GM19455 (cell line): ENCODE data around the gene PSMB10.
"Not testable (repeated sequence)": the region's sequence is repeated elsewhere in the genome, so short reads cannot be mapped to it uniquely, and the experiment has no call there.

Experiments
- ATAC-seq: cut with Tn5 transposase; IDR thresholded peaks from one replicate; pipeline ENCODE4 v1.9.1; 2021; ENCODE audit not compliant: unreplicated experiment

PSMB10 gene

DNA sequence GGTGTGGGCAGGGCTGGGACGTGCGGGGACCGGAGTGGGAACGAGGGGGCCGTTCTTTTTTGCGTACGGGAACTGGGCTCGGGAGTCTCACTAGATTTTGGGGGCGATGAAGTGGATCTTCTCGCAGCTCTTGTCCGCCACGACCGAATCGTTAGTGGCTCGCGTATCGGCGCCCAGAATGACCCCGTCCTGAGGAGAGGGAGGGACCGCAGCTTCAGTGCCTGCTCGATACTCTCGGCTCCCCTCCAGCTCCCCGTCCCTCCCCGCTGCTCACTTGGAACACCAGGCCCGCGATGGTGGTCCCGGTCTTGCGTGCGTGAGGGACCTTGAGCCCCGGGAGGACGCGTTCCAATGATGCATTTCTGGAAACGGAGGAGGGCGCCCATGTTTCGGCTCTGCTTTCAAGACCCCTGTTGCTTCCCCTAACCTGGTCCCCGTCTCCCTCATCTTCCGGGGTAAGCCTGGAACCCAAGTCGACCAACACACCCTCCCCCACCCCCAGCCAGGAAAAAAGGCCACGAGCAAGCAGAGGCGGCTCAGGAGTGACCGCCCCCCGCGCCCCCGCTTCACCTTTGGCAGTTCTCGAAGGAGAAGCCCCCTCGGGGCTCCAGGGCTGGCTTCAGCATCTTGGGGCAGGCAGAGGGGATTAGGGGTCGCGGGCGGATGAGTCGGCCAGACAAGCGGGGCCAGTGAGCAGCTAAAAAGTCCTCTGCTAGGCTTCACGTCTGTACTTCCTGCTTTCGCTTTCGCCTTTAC is at the start of gene PSMB10:
Gene PSMB10, minus strand, starts transcription at position 727 of the 756 bp plus-strand sequence. Its CDS starts 101 bp downstream, at position 626.
- peak; percentile 4 for ATAC-seq

DNA sequence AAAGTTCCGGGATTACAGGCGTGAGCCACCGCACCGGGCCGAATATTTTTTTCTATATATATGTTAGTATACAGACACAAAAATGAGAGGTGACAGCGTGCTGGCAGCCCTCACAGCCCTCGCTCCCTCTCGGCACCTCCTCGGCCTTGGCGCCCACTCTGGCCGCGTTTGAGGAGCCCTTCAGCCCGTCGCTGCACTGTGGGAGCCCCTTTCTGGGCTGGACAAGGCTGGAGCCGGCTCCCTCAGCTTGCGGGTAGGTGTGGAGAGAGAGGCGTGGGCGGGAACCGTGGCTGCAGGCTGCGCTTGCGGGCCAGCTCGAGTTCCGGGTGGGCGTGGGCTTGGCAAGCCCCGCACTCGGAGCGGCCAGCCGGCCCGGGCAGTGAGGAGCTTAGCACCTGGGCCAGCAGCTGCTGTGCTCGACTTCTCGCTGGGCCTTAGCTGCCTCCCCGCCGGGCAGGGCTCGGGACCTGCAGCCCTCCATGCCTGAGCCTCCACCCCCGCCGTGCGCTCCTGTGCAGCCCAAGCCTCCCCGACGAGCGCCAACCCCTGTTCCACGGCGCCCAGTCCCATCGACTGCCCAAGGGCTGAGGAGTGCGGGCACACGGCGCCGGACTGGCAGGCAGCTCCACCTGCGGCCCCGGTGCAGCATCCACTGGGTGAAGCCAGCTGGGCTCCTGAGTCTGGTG is 45.5 kb upstream of the PSMB10 start:
- no peak for ATAC-seq

DNA sequence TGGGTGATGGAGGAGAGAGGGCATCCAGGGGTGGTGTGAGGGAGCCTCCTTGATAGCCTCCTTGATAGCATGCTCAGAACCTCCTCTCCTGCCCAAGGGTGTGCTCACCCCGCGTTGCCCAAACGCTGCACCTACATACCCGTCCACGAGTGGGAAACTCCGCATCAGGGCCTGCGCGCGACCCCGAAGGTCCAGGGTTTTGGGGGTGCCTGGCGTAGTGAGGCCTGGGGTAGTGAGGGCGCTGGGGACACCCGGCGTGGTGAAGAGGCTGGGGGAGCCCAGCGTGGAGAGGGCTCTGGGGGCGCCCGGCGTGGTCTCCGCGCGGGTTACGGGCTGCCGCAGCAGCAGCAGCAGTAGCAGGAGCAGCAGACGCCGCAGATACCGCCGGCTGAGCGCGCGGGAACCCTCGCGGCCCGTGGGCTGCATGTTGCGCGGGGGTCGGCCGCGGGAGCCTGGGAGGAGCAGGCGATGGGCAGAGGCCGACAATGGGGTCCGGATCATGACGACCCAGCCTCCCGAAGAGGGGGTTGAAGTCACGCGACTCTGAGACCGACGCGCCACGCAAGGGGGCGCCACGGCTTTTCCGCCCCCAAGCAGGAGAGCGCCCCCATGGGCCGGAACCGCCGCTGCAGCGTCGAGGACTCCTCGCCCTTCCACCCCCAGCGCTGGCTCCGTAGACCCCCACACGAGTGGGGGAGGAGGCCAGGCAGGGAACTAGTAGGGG is 43.5 kb upstream of the PSMB10 start, which contains the start of gene DPEP3:
Gene DPEP3, minus strand, starts transcription at position 545 of the 724 bp plus-strand sequence. Its CDS starts 119 bp downstream, at position 426.
- ATAC-seq, result no peak

DNA sequence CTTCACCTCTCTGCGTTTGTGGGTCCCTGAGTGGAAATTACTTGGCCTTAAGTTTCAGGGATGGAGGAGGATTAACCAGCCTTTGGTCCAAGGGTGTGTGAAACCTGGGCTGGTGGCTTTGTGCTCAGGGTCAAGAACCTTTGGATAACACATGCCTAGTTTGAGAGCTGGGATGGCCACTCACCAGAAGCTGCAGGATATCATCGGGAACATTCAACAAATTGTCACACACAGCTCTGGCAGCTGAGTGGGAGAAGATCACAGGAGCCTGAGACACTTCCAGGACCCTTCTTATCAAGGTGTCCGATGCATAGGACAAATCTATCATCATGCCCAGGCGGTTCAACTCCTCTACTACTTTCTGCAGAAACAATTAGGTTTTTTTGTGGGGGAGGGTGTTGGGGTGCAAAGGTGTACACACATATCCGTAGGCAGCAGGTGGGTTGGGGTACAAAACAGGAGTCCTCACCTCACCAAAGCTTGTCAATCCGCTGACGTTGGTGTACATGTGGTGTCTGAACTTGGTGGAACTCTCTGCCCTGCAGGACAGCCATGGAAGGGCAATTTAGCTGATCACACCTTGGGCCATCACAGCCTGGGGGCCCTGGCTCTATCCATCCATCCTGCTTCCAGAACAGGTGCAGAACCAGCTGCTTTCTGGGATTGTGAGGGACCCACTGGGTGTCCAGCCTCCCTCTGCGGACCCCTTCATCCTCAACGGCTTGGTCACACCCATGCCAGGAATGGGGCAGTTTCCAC is 41.0 kb upstream of the PSMB10 start:
- no peak for ATAC-seq

DNA sequence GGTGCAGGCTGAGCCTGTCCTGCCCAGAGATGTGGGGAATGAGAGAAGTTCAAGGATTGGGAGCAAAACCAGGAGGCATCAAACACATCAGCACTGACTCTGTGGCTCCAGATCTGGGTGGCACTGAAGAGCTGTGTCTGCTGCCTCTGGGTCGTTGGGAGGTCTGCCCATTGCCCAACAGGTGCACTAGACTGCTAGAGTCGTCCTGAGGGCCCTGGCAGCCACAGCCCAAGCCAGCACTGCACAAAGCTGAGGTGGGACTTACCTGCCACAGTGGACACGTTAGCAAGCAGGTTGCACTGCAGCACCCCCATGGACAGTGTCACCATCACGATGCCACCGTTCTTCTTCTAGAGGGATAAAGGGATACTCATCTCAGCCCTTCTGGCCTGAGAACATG is 40.4 kb upstream of the PSMB10 start:
- ATAC-seq, result no peak

DNA sequence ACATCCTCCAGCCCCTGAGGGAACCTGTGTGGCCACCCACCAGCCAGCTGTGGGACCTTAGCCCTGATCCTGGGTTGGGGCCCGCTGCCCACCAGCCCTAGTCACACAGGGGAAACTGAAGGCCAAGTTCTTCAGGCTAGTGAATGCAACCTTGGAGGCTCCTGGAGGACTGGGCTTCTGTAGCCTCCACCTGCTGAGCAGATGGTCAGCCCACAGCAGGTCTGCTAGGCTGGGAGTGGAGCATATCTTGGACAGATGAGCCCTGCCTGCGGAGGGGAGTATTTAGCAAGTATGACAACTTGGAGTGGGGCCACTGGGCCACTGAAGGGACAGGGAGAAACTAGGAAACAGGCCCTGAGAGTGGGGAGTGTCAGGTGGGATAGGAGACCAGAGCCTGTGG is 39.6 kb upstream of the PSMB10 start:
- ATAC-seq, result no peak

DNA sequence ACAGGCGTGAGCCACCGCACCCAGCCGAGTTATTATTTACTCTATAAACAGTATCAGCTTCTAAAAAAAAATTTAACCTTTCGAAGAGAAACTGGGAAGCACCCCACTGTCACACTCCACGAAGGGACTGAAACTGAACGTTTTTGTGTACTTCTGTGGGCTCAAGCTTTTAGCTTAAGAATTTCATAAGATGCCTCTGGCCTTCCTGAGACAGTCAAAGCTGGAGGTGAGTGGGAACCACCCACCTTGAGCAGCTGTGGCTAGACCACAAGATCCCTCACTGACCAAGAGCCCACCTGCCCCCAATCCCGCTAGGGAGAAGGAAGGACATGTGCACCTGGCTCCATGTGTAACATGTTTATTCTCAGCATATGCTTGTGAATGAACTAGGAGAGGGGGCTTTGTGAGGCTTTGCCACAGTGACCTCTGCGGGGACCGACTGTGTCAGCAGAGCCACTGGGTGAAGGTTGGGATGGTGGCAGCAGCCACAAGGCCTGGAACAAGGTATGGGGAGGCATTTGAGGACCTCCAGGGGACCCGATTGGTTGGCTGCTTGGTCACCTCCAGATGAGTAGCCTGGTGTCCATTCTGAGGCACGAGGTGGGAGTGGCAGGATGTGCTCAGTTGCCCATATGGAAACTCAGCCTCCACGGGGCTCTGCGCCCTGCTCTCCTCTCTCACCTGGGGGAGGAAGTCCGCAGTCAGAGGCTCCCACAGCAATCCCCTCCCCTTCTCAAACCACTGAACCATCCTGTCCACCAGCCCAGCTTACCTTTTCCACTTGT is 38.9 kb upstream of the PSMB10 start:
- ATAC-seq, result no peak

DNA sequence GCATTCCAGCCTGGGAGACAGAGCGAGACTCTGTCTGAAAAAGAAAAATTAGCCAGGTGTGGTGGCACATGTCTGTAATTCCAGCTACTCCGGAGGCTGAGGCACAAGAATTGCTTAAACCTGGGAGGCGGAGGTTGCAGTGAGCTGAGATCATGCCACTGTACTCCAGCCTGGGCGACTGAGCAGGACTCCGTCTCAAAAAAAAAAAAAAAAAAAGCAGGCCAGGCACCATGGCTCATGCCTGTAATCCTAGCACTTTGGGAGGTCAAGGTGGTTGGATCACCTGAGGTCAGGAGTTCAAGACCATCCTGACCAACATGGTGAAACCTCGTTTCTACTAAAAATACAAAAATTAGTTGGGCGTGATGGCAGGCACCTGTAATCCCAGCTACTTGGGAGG is 35.6 kb upstream of the PSMB10 start:
- not testable (repeated sequence) for ATAC-seq

DNA sequence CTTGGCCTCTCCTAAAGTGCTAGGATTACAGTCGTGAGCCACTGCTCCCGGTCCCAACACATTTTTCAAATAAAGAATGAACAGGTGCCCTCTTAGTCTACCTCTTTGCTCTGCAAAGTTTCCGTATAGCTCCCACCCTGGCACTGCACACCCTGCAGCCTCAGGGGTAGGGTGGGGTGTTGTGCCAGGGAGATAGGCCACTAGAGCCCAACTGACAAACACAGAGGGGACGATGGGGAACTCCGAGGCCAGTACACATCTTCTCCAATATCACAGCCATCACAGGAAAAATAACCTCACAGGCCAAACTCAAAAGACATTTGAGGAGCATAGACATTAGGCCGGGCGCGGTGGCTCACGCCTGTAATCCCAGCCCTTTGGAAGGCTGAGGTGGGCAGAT is 34.5 kb upstream of the PSMB10 start:
- no peak for ATAC-seq

DNA sequence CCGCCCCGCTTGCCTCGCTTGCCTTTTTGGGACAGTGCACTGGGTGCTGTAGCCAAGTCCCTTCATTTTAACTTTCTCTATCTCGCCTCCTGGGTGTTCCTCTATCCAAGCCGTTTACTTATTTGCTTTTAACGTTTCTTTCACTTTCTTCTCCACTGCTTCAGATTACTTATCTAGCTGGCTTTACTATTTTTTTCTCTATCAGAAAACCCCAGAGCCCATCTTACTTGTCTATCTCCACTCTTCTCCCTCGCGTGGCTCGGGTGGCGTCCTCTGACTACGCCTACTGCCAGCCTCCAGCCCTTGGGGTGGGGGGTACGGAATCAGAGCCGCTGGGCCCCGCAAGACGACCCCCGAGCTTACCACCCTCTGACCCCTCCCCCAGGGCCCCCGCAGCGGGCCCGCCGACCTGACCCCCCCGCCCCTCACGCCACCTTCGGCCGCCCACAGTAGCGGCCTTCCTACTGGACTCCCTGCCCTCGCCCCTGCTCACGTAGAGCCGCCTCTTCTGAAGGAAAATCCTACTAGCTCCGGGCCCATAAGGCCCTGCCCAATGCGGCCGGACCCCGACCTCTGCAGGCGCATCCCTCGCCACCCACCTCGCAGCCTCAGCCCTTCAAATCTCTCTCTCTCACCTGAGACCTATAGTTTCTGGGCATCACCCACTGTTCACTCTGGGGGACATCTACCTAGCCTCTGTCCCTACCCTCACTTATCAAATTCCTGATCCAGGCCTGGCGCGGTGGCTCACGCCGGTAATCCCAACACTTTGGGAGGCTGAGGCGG is 32.8 kb upstream of the PSMB10 start:
- no peak for ATAC-seq

DNA sequence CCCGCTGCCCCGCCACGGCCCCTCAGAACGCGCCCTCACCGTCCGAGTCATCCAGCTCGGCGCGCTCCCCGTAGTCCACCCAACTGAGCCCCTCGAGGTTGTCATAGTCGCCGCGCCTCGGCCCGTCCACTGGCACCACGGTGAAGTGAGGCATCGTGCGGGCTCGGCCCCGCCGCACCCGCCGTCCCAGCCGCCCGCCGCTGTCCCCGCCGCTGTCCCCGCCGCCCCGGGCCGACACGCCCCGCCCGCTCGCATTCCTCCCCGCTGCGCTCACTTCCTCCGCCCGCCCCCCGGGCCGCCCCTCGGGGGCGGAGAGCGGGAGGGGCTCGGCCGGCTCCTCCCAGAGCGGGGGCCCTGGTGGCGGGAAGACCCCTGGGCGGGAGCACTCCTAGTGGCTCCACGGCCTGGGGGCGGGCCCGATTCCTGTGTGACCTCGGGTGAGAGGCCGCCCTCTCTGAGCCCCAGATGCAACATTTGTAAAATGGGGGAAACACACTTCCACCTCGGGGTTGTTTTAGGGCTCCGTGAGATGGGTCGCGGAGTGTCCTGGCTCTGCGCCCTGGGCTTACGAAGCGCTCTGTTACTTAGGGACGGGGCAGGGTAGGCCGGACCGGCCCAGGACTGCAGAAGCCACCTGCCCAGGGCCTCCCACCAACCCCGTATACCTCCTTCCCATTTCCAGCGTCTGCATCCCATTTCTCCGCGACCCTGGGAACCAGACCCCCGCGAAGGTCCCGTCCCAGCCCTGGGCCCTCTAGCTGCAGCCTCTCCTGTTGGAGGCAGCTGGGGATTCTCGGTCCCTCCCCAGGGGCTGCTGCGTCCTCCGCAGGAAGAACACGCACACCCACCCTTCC is 32.0 kb upstream of the PSMB10 start, which contains the start of gene SLC12A4:
Gene SLC12A4, minus strand, starts transcription at position 238 of the 854 bp plus-strand sequence. Its CDS starts 84 bp downstream, at position 154.
- ATAC-seq, result peak; percentile 74

DNA sequence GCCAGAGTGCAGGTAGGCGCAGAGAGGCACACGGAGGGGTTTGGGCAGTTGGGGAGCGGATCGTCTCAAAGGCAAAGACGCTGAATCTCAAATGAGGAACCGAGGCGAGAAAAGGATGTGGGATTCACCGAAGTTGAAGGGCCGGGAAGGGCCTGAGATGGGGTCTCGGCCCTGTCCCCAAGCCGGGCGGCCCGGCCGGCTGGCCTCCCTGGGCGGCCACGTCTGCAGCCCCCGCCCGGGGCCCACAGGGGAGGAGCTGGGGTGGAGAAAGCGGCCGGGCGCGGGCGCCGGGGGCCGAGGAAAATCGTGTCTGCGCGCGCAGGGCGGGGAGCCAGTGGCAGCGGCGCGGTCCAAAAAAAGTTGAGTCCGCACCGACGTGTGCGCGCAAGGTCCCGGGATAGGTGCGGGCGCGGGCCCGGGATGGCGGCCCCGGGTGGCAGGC is 31.3 kb upstream of the PSMB10 start:
- peak; percentile 28 for ATAC-seq

DNA sequence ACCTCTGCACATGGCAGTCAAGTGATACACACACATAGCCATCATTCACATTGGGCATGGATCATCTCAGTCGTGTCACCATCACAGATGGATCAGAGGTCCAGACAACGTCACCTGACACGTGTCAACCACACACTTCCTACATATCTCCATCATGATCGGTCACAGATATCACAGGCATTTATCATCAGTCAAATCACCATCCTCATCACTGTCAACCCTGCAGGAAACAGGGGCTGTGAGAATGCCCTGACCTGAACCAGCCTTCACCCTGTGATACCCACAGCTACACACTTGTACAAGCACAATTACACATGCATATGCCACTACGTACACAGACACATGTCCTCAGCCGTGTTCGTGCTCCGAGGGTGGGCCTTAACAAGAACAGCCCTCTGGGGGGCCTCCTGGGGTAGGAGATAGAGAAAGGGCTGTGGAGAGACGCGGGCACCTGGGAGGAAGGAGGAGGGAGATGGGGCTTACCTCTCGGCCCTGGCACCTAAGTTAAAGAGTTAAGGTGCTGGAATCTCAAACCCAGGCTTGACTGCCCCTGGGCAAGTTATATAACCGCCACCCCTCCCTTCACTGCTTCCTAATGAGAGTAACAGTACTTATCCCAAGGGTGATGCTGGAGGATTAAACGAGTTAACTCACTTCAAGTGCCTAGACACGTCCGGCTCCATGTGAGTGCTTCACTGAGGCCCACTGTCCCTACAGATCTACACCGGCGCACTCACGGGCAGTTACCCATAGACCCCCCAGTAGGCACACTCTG is 30.7 kb upstream of the PSMB10 start:
- no peak for ATAC-seq

DNA sequence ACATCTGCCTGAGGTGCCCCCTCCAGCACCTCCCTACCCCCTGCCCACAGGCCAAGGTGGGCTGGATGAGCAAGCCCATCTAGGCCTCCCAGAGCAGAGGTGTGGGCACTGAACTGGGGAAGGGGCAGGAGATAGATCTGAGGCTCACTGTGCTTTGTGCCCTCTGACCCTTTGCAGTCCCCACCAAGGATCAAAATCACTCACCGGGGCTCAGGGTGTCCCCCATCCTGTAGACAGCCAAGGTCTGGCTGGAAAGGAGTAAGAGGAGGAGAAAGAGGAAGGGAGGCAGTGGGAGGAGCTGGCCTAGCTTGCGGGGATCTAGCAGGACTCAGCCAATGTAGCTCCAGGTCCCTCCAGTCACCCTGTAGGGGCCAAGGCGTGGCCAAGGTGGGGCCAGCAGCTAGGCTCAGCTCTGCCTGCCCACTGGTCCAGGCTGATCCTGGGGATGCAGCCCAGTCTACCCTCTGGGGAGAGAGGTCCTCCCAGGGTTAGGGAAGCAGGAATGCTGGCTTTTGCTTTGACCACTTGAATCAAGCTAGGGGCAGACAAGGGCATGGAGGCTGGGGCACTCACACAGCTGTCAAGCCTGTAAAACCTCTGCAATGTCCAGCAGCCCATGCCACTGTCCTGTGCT is 30.0 kb upstream of the PSMB10 start:
- no peak for ATAC-seq

DNA sequence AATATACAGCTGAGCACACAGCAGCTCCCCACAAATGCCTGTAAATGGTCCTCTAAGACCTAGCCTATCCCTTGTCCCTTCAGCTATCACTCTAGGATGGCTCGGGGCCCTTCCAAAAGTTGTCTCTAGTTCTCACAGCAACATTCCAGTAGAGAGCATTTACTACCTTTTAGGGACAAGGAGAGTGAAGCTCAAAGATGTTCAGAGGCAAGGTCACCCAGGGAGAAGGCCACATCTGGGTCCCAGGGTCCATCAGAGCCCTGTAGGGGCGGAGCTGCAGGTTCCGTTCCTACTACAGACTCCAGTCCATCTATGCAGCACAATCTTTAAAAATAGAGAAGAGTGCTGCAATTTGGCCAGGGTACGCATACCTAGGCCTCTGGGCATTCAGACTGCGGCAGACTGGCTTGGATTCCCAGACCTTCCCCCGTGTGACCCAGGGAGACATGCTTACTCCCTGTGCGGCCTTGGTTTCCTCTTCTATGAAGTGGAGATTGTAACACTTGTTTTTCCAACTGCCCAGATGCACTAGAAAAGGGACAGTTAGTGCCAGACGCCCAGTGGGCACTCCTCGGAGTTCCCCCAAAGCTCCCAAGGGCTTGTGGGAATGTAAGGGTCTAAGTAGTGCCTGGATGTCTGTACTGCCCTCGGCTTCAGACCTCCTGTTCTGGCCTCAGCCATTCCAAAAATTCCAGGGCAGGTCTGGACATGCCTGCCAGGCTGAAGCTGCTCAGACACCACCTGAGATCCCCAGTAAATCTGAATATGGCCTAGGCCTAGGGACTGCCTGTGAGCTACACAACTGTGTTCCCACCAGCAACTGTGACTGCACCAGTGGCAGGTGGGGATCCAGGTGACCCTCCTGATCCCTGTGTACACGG is 29.3 kb upstream of the PSMB10 start:
- ATAC-seq, result no peak

DNA sequence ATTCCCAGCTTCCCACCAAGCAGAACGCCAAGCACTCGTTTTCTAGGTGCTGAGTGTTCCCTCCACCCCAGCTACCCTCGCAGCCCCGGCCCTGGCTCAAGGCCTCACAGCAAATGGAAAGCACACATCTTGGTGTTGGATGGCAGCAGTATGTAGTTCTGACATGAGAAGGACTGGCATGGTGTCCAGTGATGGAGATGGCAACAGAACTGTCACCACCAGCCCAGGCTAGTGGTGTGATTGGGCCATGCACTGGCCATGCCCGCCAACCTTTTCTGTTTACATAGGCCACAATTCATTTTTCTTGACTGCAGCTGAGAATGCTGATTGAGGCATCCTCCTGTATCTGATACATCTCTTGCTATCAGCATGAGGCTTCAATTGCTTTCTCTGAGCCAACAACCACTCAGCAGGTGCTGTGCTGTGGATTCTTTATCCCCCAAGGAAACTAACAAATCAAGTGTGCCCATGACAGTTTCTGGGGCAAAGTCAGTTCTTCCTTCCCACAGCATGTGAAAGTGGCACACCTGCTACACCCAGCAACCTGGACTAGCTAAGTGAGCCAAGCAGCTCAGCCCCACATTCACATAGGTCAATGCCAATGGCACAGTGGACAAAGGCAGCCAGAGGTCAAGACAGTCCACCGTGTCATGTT is 28.0 kb upstream of the PSMB10 start:
- ATAC-seq, result no peak
